Measurements from ENCODE around the gene KIF11. TPM values are rescaled to one million over a fixed set of nuclear protein-coding genes. Genes with fewer than 3 reads are reported as not detected.

KIF11 gene
- total RNA-seq, 1 donor from 2014 or later = 0.29 TPM

GRCh38 chr10:92677708-92678107 is 84.8 kb downstream of the KIF11 start:
- no peak for DNase-seq (ENCODE audit: low spot score)

GRCh38 chr10:92678206-92678605 is 85.3 kb downstream of the KIF11 start:
- no peak for DNase-seq (ENCODE audit: low spot score)

GRCh38 chr10:92681306-92681834 is 88.4 kb downstream of the KIF11 start:
- no peak for DNase-seq (ENCODE audit: low spot score)

- DNase-seq (ENCODE audit: low spot score) = no peak
These were observed 95.6 kb downstream of the KIF11 start for GRCh38 chr10:92688573-92688926.

- no peak for DNase-seq (ENCODE audit: low spot score)
These were observed 96.2 kb downstream of the KIF11 start for GRCh38 chr10:92688927-92689662.

- DNase-seq (ENCODE audit: low spot score) = peak; percentile 93
These were observed 96.8 kb downstream of the KIF11 start, which contains the start of gene HHEX for GRCh38 chr10:92689663-92690210. Gene HHEX (plus strand): TSS chr10:92689955. CDS start chr10:92689987, 32 bp downstream.

GRCh38 chr10:92690211-92690914 is 97.4 kb downstream of the KIF11 start:
- DNase-seq (ENCODE audit: low spot score) = peak; percentile 93

- no peak for DNase-seq (ENCODE audit: low spot score)
These were observed 98.1 kb downstream of the KIF11 start for GRCh38 chr10:92690915-92691590.

GRCh38 chr10:92691591-92692079 is 98.7 kb downstream of the KIF11 start:
- no peak for DNase-seq (ENCODE audit: low spot score)

GRCh38 chr10:92692080-92692671 is 99.2 kb downstream of the KIF11 start:
- no peak for DNase-seq (ENCODE audit: low spot score)

GRCh38 chr10:92692697-92693533 is 100.0 kb downstream of the KIF11 start:
- DNase-seq (ENCODE audit: low spot score) = no peak

GRCh38 chr10:92693534-92693893 is 100.6 kb downstream of the KIF11 start:
- no peak for DNase-seq (ENCODE audit: low spot score)

- DNase-seq (ENCODE audit: low spot score) = no peak
These were observed 103.0 kb downstream of the KIF11 start for GRCh38 chr10:92695679-92696605.

GRCh38 chr10:92696606-92697383 is 103.9 kb downstream of the KIF11 start:
- no peak for DNase-seq (ENCODE audit: low spot score)

- no peak for DNase-seq (ENCODE audit: low spot score)
These were observed 105.0 kb downstream of the KIF11 start for GRCh38 chr10:92697663-92698511.

- DNase-seq (ENCODE audit: low spot score) = no peak
These were observed 106.2 kb downstream of the KIF11 start for GRCh38 chr10:92699193-92699517.

Measured in mesenteric fat pad (tissue), 1 donor.